GM21381 (cell line): ENCODE results near the gene PSIP1.
"Not testable (repeated sequence)": the region's sequence is repeated elsewhere in the genome, so short reads cannot be mapped to it uniquely, and the experiment has no call there.

Source experiments
- ATAC-seq: cut with Tn5 transposase; IDR thresholded peaks from one replicate; pipeline ENCODE4 v1.9.1; 2021; ENCODE audit warnings: mild to moderate bottlenecking, moderate library complexity; ENCODE audit not compliant: unreplicated experiment

PSIP1 gene

GRCh38 chr9:15510789-15511575 lies at the start of gene PSIP1:
PSIP1 (minus strand) TSS chr9:15510970; CDS start chr9:15510188, 782 bp downstream.
- peak; percentile 80 for ATAC-seq

GRCh38 chr9:15553528-15553898 lies 42.7 kb upstream of the PSIP1 start:
- ATAC-seq, result peak; percentile 20

GRCh38 chr9:15552636-15553527 lies 42.1 kb upstream of the PSIP1 start, which contains the start of gene CCDC171:
CCDC171 (plus strand) TSS chr9:15553043; CDS start chr9:15564089, 11,046 bp downstream.
- peak; percentile 81 for ATAC-seq

- no peak for ATAC-seq
Observed at GRCh38 chr9:15549611-15550010, 38.8 kb upstream of the PSIP1 start.

GRCh38 chr9:15543047-15543813 lies 32.5 kb upstream of the PSIP1 start:
- no peak for ATAC-seq

GRCh38 chr9:15542624-15543023 lies 31.9 kb upstream of the PSIP1 start:
- no peak for ATAC-seq

- no peak for ATAC-seq
Observed at GRCh38 chr9:15541872-15542271, 31.1 kb upstream of the PSIP1 start.

- peak; percentile 23 for ATAC-seq
Observed at GRCh38 chr9:15531380-15531779, 20.6 kb upstream of the PSIP1 start.

GRCh38 chr9:15529566-15530324 lies 19.0 kb upstream of the PSIP1 start:
- ATAC-seq, result peak; percentile 84

GRCh38 chr9:15527035-15527434 lies 16.3 kb upstream of the PSIP1 start:
- ATAC-seq, result not testable (repeated sequence)

- no peak for ATAC-seq
Observed at GRCh38 chr9:15525958-15526357, 15.2 kb upstream of the PSIP1 start.

GRCh38 chr9:15524845-15525455 lies 14.2 kb upstream of the PSIP1 start:
- ATAC-seq, result no peak

GRCh38 chr9:15522130-15522755 lies 11.5 kb upstream of the PSIP1 start:
- ATAC-seq, result no peak

- ATAC-seq, result no peak
Observed at GRCh38 chr9:15521254-15521653, 10.5 kb upstream of the PSIP1 start.

- ATAC-seq, result no peak
Observed at GRCh38 chr9:15519831-15520230, 9.1 kb upstream of the PSIP1 start.

GRCh38 chr9:15513335-15513734 lies 2.6 kb upstream of the PSIP1 start:
- no peak for ATAC-seq

GRCh38 chr9:15512889-15513288 lies 2.1 kb upstream of the PSIP1 start:
- ATAC-seq, result no peak

GRCh38 chr9:15512204-15512603 lies 1.4 kb upstream of the PSIP1 start:
- ATAC-seq, result no peak
